ENCODE results near the gene EXOC6B. TPM values are rescaled to one million over a fixed set of nuclear protein-coding genes. Genes with fewer than 3 reads are reported as not detected.

EXOC6B gene
- total and polyA plus RNA-seq, 12 donors = 16.3 to 243 (median 144) TPM

- ATAC-seq = peak in 5 of 8 donors; percentile 51 to 75 (median 61)
- intact Hi-C loops (cut with DNase I) = loop anchor here in 2 of 10 donors (2.0 to 5.0 kb wide), 2 partner anchors 50 to 187 kb away; no protein-coding TSS in a partner anchor
- 76 to 86% methylated on average over 8 of the region's 8 CpGs for WGBS, 2 donors
Measured at GRCh38 chr2:72674982-72675915, 150.6 kb downstream of the EXOC6B start.

GRCh38 chr2:72673279-72673678 lies 152.6 kb downstream of the EXOC6B start:
- H3K36me3 ChIP-seq = peaks cover 0 to 6% (median 0%) of the 10 kb centered on the region in 9 donors
- DNase-seq (no peak), ATAC-seq (no peak)
- H3K4me3 ChIP-seq = no peak overlapping the region
- H3K9me3 ChIP-seq = peaks cover 0 to 4% (median 0%) of the 10 kb centered on the region in 11 donors
- intact Hi-C loops (cut with DNase I) = no loop called here
- 71 to 91% methylated on average over 2 of the region's 2 CpGs for WGBS, 2 donors
- H3K27me3 ChIP-seq = no peaks in the 10 kb centered on the region
- H3K27ac ChIP-seq = no peak overlapping the region
- H3K4me1 ChIP-seq = peaks cover 0 to 36% (median 23%) of the 10 kb centered on the region in 9 donors
- TF ChIP-seq CTCF (IDR thresholded peaks at IDR 0.05) = no peak

More at GRCh38 chr2:72674982-72675915, 150.6 kb downstream of the EXOC6B start:
- H3K4me3 ChIP-seq = no peak overlapping the region
- H3K27ac ChIP-seq = peak overlapping the region in 1 of 10 donors; percentile 17
- peaks cover 0 to 9% (median 0%) of the 10 kb centered on the region in 9 donors for H3K36me3 ChIP-seq
- no peaks in the 10 kb centered on the region for H3K9me3 ChIP-seq
- no peak for DNase-seq
- TF ChIP-seq CTCF (IDR thresholded peaks at IDR 0.05) = no peak
- H3K4me1 ChIP-seq = peaks cover 0 to 48% (median 27%) of the 10 kb centered on the region in 9 donors
- no peaks in the 10 kb centered on the region for H3K27me3 ChIP-seq

- ATAC-seq (no peak), DNase-seq (no peak)
- intact Hi-C loops (cut with DNase I) = no loop called here
- Histone ChIP-seq H3K27me3 (no peaks in the 10 kb centered on the region), H3K4me1 (no peaks in the 10 kb centered on the region), H3K27ac (no peak overlapping the region), H3K9me3 (peaks cover 0 to 42% (median 16%) of the 10 kb centered on the region in 11 donors), H3K36me3 (peaks cover 0 to 3% (median 0%) of the 10 kb centered on the region in 9 donors), H3K4me3 (no peak overlapping the region)
- no peak for TF ChIP-seq CTCF (IDR thresholded peaks at IDR 0.05)
- WGBS, 2 donors = 83 to 87% methylated on average over 4 of the region's 4 CpGs
Measured at GRCh38 chr2:72669121-72669520, 156.7 kb downstream of the EXOC6B start.

- intact Hi-C loops (cut with DNase I) = no loop called here
Measured at GRCh38 chr2:72668647-72669046, 157.2 kb downstream of the EXOC6B start.

More at GRCh38 chr2:72668647-72669046, 157.2 kb downstream of the EXOC6B start:
- 93 to 97% methylated on average over 4 of the region's 4 CpGs for WGBS, 2 donors
- Histone ChIP-seq H3K27me3 (no peaks in the 10 kb centered on the region), H3K4me3 (no peak overlapping the region), H3K9me3 (peaks cover 0 to 44% (median 16%) of the 10 kb centered on the region in 11 donors), H3K27ac (no peak overlapping the region), H3K4me1 (no peaks in the 10 kb centered on the region), H3K36me3 (no peaks in the 10 kb centered on the region)
- no peak for TF ChIP-seq CTCF (IDR thresholded peaks at IDR 0.05)
- DNase-seq (no peak), ATAC-seq (no peak)

Measured in heart right ventricle (tissue), 16 donors.